Activated CD8-positive, alpha-beta T cell treated with anti-CD3 and anti-CD28 coated beads for 36 hours (primary cell): ENCODE measurements around the gene SAMD4B. TPM values are rescaled to one million over a fixed set of nuclear protein-coding genes. Genes with fewer than 3 reads are reported as not detected.

Experiments used
- ATAC-seq: fragments of 200-7000 bp; cut with Tn5 transposase; one replicate; pipeline ENCODE4 v1.10.0; 2021; ENCODE audit warnings: mild to moderate bottlenecking, moderate library complexity
- CTCF ChIA-PET: fragments of 350-600 bp; sonication (Branson Sonifier 250); formaldehyde crosslinking; loops from one replicate; lab custom pipeline; 2021; ENCODE audit warnings: antibody characterized with exemption; lab: Charles Lee
- POLR2A ChIA-PET: fragments of 350-600 bp; sonication (Branson Sonifier 250); formaldehyde crosslinking; loops from one replicate; lab custom pipeline; 2021; ENCODE audit warnings: antibody characterized with exemption; lab: Charles Lee
- DNase-seq: peaks from one replicate; pipeline ENCODE4 v3.0.0-alpha.2; 2020
- H3K27ac Mint-ChIP-seq: one replicate; pipeline ENCODE4 v1.8.0; 2021; ENCODE audit warnings: mild to moderate bottlenecking, mixed read lengths
- H3K27me3 Mint-ChIP-seq: one replicate; pipeline ENCODE4 v1.8.0; 2021; ENCODE audit warnings: mixed read lengths
- H3K36me3 Mint-ChIP-seq: one replicate; pipeline ENCODE4 v1.8.0; 2021; ENCODE audit warnings: low read depth, mixed read lengths
- H3K4me1 Mint-ChIP-seq: one replicate; pipeline ENCODE4 v1.8.0; 2021; ENCODE audit warnings: low read depth, mixed read lengths
- H3K4me3 Mint-ChIP-seq: one replicate; pipeline ENCODE4 v1.8.0; 2021; ENCODE audit warnings: mild to moderate bottlenecking, moderate library complexity, mixed read lengths
- H3K9me3 Mint-ChIP-seq: one replicate; pipeline ENCODE4 v1.8.0; 2021; ENCODE audit warnings: mixed read lengths
- intact Hi-C: fragments of 100-400 bp; cut with micrococcal nuclease; formaldehyde crosslinking; loops from one replicate; pipeline ENCODE4 v1.10.0; 2022
- total RNA-seq, 2 experiments: library from RNA; stranded (reverse); gene quantifications; one replicate each; pipeline ENCODE4 v1.2.3, GENCODE V29; 2021
- TF ChIP-seq, protein P1 (sequence below): fragments of 200-600 bp; IDR thresholded peaks from one replicate; pipeline ENCODE4 v1.8.0; 2022; ENCODE audit warnings: antibody characterized with exemption, mild to moderate bottlenecking

Gene SAMD4B
- total RNA-seq, 2 experiments from 2014 or later: 35.5 to 37.1 TPM

DNA sequence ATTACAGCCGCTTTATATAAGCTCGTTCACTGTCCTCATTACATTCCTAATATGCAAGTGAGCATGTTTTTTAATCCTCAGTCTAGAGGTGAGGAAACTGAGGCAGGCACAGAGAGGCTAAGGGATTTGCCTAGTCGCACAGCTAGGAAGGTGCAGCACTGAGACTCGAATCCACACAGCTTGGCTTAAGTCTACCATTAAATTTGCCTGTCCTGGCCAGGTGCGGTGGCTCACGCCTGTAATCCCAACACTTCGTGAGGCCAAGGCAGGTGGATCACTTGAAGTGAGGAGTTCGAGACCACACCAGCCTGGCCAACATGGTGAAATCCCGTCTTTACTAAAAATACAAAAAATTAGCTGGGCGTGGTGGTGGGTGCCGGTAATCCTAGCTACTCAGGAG is 85.5 kb downstream of the SAMD4B start:
- no peaks in the 10 kb centered on the region for H3K9me3 Mint-ChIP-seq
- ChIA-PET POLR2A (interaction anchor here (1.0 to 3.4 kb wide), 8 partner anchors 8 to 37 kb away, joined by 3 to 24 read pairs (median 6); partner anchors contain the start of genes MED29, PAF1, PLEKHG2 and RPS16), CTCF (interaction anchor here (0.7 to 1.3 kb wide), 4 partner anchors 13 to 105 kb away, joined by 3 to 4 read pairs (median 3); partner anchors contain the start of gene EID2B)
- no peaks in the 10 kb centered on the region for H3K27me3 Mint-ChIP-seq
- H3K4me3 Mint-ChIP-seq: no peak overlapping the region
- TF ChIP-seq, protein P1, sequence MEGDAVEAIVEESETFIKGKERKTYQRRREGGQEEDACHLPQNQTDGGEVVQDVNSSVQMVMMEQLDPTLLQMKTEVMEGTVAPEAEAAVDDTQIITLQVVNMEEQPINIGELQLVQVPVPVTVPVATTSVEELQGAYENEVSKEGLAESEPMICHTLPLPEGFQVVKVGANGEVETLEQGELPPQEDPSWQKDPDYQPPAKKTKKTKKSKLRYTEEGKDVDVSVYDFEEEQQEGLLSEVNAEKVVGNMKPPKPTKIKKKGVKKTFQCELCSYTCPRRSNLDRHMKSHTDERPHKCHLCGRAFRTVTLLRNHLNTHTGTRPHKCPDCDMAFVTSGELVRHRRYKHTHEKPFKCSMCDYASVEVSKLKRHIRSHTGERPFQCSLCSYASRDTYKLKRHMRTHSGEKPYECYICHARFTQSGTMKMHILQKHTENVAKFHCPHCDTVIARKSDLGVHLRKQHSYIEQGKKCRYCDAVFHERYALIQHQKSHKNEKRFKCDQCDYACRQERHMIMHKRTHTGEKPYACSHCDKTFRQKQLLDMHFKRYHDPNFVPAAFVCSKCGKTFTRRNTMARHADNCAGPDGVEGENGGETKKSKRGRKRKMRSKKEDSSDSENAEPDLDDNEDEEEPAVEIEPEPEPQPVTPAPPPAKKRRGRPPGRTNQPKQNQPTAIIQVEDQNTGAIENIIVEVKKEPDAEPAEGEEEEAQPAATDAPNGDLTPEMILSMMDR: no peak
- H3K36me3 Mint-ChIP-seq: peaks cover 6% of the 10 kb centered on the region
- no peak overlapping the region for H3K27ac Mint-ChIP-seq
- DNase-seq: no peak
- ATAC-seq: no peak
- H3K4me1 Mint-ChIP-seq: peaks cover 16% of the 10 kb centered on the region
- intact Hi-C loops: no loop called here

DNA sequence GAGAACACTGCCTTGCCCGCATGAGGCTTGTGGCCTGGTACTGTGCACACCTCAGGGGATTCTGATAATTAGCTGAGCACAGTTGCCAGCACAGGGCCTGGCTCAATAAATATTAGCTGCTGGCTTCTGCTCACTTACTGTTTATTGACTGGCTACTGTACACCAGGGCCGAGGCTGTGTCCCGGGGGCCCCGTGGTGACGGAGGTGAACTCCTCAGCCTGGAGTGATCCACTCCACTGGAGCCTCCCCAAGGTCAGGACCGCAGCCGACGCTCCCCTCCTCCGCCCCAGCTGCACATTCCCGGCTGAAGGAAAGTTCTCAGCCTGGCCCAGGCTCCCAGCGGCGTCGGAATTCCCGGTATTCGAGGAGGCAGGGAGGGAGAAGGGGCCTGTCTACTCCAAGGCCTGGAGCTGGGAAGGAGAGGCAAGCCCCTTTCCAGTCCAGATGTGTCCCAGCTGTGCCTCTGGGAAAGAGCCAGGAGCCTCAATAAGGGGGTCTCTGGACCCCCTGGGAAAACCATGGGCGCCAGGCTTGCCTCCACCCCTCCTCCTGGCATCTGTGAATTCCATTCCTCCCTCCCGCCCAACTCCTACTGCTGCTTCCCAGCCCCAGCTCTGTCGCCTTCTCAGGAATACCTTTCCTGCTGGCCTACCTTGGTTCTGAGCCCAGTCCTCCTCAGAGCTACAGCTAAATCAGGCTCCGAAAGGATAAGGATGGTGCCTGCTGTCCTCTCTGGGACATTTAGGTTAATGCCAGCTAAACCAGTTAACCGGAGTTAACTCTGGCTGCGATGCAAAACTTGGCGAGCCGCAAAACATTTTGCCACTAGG is 86.3 kb downstream of the SAMD4B start:
- Mint-ChIP-seq H3K4me3 (no peak overlapping the region), H3K9me3 (no peaks in the 10 kb centered on the region), H3K4me1 (peaks cover 24% of the 10 kb centered on the region), H3K27ac (no peak overlapping the region), H3K27me3 (no peaks in the 10 kb centered on the region), H3K36me3 (peaks cover 14% of the 10 kb centered on the region)
- ATAC-seq (no peak), DNase-seq (no peak)
- intact Hi-C loops: no loop called here
- POLR2A ChIA-PET: interaction anchor here (0.8 to 3.4 kb wide), 7 partner anchors 10 to 32 kb away, joined by 3 to 24 read pairs (median 6); partner anchors contain the start of gene SUPT5H
- TF ChIP-seq, protein P1: no peak
- CTCF ChIA-PET: interaction anchor here (0.7 to 1.3 kb wide), 4 partner anchors 12 to 104 kb away, joined by 3 to 4 read pairs (median 3); partner anchors contain the start of gene EID2B

GRCh38 chr19:39430675-39431593 is 88.7 kb downstream of the SAMD4B start:
- no peaks in the 10 kb centered on the region for H3K27me3 Mint-ChIP-seq
- ChIA-PET POLR2A (interaction anchor here (0.7 to 5.9 kb wide), 7 partner anchors 7 to 109 kb away, joined by 3 to 137 read pairs (median 4); partner anchors contain the start of genes GMFG and SUPT5H), CTCF (no interaction called here)
- DNase-seq: peak; percentile 74
- H3K27ac Mint-ChIP-seq: peak overlapping the region; percentile 89
- TF ChIP-seq, protein P1: no peak
- peaks cover 38% of the 10 kb centered on the region for H3K4me1 Mint-ChIP-seq
- peaks cover 37% of the 10 kb centered on the region for H3K36me3 Mint-ChIP-seq
- H3K4me3 Mint-ChIP-seq: peak overlapping the region; percentile 6
- intact Hi-C loops: no loop called here
- H3K9me3 Mint-ChIP-seq: no peaks in the 10 kb centered on the region
- peak; percentile 70 for ATAC-seq

- TF ChIP-seq, protein P1: no peak
- ChIA-PET CTCF (interaction anchor here (1.3 kb wide), 1 partner anchor 100 kb away, joined by 5 read pairs; the partner anchor contains the start of gene EID2B), POLR2A (interaction anchor here (0.6 to 5.9 kb wide), 15 partner anchors 8 to 109 kb away, joined by 3 to 137 read pairs (median 5); partner anchors contain the start of genes EID2B, GMFG, MED29 and PAF1)
- peak overlapping the region; percentile 100 for H3K4me3 Mint-ChIP-seq
- peaks cover 48% of the 10 kb centered on the region for H3K4me1 Mint-ChIP-seq
- DNase-seq (no peak), ATAC-seq (no peak)
- no peaks in the 10 kb centered on the region for H3K27me3 Mint-ChIP-seq
- H3K36me3 Mint-ChIP-seq: peaks cover 37% of the 10 kb centered on the region
- intact Hi-C loops: no loop called here
- peak overlapping the region; percentile 71 for H3K27ac Mint-ChIP-seq
- H3K9me3 Mint-ChIP-seq: no peaks in the 10 kb centered on the region
Observed at GRCh38 chr19:39432677-39433025, 90.4 kb downstream of the SAMD4B start.
